Mononuclear cell (primary cell): Measurements from ENCODE around the gene PHF20. TPM values are rescaled to one million over a fixed set of nuclear protein-coding genes. Genes with fewer than 3 reads are reported as not detected.
"Not testable (repeated sequence)": the region's sequence is repeated elsewhere in the genome, so short reads cannot be mapped to it uniquely, and the experiment has no call there.

Experiments used
- H3K27me3 ChIP-seq: 2 replicates; pipeline ENCODE4 v1.6.0; 2011; ENCODE audit warnings: low read length, control low read depth; ENCODE audit not compliant: insufficient read depth
- H3K4me1 ChIP-seq: 2 replicates; pipeline ENCODE4 v1.5.1; 2011; ENCODE audit warnings: mild to moderate bottlenecking, low read length, control low read depth; ENCODE audit not compliant: insufficient read depth
- H3K4me3 ChIP-seq: 2 replicates; pipeline ENCODE4 v1.5.1; 2011; ENCODE audit warnings: mild to moderate bottlenecking, low read length, moderate library complexity
- H3K9me3 ChIP-seq: 2 replicates; pipeline ENCODE4 v1.5.1; 2011; ENCODE audit warnings: low read depth, mild to moderate bottlenecking, control low read depth, low read length
- total RNA-seq: library from RNA; depleted of rRNA; stranded (reverse); fragments of >200 nt; gene quantifications from one replicate; pipeline ENCODE4 v1.2.3, GENCODE V29; 2012

Gene PHF20
- 103 TPM for total RNA-seq

DNA sequence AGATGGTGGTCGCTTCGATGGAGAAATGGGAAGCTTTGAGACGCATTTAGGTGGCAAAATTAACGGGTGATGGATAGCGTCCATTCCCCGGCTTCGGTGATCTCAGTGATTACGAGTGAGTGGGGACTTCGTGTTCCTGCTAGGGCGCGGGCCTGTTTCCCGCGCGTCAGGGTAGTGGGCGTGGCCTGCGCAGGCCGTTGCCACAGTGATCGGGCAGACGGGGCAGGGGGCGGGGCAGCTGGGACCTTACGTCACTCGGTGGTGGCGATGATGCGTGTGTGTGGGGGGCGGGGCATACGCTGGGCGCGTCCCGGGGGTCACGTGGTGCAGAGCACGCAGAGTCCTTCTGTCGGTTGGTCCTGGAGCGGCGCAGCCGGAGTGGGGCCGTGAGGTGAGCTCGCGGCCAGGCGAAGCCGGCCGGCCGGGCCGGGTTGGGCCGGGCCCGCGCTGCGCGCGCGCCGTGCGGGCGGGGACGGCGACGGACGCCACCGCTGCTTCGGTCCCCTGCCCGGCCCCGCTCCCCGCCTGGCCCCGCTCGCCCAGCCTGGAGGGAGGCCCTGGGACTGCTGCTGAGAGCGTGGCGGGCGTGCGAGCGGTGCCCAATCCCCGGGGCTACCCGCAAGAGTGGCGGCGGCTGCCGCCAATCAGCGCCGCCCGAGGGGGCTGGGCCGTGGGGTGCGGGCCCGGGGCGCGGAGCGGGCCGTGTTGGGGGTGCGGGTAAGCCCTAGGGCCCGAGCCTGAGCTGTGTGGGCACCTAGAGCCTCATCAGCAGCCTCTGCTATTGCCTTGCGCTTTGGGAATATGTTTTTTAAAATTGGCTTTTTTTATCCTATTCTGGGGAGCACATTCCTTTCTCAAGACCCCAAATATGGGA lies at the start of gene PHF20:
PHF20 (plus strand) TSS at position 327 of the 874 bp plus-strand sequence. CDS start 29,508 bp downstream, outside the sequence.
- H3K27me3 ChIP-seq = no peaks in the 10 kb centered on the region
- H3K4me3 ChIP-seq = peak within 1 kb of the TSS; percentile 78
- peaks cover 91% of the 10 kb centered on the region for H3K4me1 ChIP-seq
- H3K9me3 ChIP-seq = no peaks in the 10 kb centered on the region

GRCh38 chr20:35723275-35723639 lies 48.6 kb upstream of the PHF20 start:
- H3K9me3 ChIP-seq, H3K27me3 ChIP-seq, H3K4me3 ChIP-seq: not testable (repeated sequence)
- H3K4me1 ChIP-seq = peaks cover 22% of the 10 kb centered on the region

DNA sequence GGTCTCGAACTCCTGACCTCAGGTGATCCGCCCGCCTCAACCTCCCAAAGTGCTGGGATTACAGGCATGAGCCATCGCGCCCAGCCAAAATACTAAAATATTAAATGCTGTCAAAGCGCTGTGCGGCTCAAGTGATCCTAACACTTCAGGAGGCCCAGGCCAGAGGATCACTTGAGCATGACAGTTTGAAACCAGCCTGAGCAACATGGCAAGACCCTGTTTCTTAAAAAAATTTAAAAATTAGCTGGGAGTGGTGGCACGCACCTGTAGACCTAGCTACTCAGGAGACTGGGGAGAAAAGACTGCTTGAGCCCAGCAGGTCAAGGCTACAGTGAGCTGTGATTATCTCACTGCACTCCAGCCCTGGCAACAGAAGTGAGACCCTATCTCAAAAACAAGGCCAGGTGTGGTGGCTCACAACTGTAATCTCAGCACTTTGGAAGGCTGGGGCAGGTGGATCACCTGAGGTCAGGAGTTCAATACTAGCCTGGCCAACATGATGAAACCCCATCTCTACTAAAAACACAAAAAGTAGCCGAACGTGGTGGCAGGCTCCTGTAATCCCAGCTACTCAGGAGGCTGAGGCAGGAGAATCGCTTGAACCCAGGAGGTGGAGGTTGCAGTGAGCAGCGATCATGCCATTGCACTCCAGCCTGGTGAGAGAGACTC lies 48.0 kb upstream of the PHF20 start:
- H3K27me3 ChIP-seq, H3K9me3 ChIP-seq, H3K4me3 ChIP-seq: not testable (repeated sequence)
- peaks cover 22% of the 10 kb centered on the region for H3K4me1 ChIP-seq

DNA sequence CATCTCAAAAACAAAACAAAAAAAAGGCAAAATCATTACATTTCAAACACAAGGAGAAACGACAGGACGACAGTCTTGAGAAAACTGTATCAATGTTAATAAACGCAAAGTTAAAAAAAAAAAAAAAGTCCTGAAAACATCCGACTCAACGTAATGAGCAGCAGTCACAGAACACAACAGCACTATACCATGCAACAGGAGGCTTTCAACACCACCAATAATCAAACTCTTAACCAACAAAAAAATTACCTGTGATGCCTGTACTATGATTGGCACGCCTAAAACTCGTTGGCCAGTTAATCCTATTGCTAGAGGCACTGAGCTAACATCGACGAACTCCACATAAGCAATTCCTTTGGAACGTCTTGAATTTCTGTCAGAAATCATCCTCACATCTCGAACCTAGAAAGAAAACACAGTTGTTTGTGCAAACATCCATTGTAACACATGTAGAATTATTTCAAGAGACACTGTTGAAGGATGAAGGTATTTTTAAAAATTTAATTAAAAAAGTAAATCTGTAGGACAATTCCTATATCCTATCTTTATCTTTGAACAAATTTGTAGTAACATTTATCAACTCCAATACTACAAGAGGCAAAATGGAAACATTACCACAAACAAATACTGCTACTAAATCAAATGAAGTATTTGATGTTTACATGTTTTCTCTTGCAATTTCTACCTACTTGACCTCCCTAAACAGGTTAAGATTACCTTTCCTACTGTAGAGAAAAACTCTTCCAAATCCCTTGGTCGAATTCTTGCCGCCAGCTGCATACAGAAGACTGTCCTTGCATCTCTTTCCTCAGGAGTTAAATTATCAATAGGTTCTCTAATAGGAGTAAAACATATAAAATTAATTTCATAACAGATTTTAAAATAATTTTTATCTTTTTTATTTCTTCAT lies 47.2 kb upstream of the PHF20 start:
- peaks cover 21% of the 10 kb centered on the region for H3K4me1 ChIP-seq

GRCh38 chr20:35726842-35727711 lies 44.7 kb upstream of the PHF20 start:
- Histone ChIP-seq H3K4me1 (peaks cover 19% of the 10 kb centered on the region), H3K9me3 (no peaks in the 10 kb centered on the region), H3K27me3 (no peaks in the 10 kb centered on the region), H3K4me3 (no peak overlapping the region)

More for the DNA sequence above, 47.2 kb upstream of the PHF20 start:
- no peaks in the 10 kb centered on the region for H3K9me3 ChIP-seq
- H3K4me3 ChIP-seq = no peak overlapping the region
- H3K27me3 ChIP-seq = no peaks in the 10 kb centered on the region

DNA sequence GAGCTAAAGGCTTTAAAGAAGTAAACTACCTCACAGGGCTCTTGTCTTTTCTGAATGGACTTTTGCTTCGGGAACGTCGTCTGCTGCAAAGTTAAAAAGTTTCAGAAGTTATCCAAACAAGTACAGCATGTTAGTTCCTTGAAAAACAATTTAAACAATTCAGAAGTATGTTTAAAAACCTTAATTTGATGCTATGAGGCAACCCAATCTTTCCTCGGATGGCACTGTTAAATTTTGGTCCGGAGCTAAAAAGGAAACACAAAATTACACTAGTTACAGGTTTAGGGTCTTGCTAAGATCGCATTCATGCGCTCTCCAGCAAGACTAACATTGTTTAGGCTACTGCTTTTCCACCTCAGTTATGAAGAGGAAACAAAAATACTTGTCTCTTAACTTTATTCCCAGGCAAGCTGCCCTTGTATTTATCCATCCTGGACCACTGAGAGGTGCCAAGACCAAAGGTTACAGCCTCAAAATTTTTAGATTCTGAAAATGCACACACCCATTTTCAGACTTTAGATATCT lies 42.5 kb upstream of the PHF20 start:
- Histone ChIP-seq H3K4me3 (no peak overlapping the region), H3K27me3 (no peaks in the 10 kb centered on the region), H3K4me1 (peaks cover 26% of the 10 kb centered on the region), H3K9me3 (no peaks in the 10 kb centered on the region)

GRCh38 chr20:35729836-35730582 lies 41.8 kb upstream of the PHF20 start:
- H3K4me3 ChIP-seq = no peak overlapping the region
- H3K27me3 ChIP-seq = no peaks in the 10 kb centered on the region
- H3K4me1 ChIP-seq = peaks cover 32% of the 10 kb centered on the region
- no peaks in the 10 kb centered on the region for H3K9me3 ChIP-seq

DNA sequence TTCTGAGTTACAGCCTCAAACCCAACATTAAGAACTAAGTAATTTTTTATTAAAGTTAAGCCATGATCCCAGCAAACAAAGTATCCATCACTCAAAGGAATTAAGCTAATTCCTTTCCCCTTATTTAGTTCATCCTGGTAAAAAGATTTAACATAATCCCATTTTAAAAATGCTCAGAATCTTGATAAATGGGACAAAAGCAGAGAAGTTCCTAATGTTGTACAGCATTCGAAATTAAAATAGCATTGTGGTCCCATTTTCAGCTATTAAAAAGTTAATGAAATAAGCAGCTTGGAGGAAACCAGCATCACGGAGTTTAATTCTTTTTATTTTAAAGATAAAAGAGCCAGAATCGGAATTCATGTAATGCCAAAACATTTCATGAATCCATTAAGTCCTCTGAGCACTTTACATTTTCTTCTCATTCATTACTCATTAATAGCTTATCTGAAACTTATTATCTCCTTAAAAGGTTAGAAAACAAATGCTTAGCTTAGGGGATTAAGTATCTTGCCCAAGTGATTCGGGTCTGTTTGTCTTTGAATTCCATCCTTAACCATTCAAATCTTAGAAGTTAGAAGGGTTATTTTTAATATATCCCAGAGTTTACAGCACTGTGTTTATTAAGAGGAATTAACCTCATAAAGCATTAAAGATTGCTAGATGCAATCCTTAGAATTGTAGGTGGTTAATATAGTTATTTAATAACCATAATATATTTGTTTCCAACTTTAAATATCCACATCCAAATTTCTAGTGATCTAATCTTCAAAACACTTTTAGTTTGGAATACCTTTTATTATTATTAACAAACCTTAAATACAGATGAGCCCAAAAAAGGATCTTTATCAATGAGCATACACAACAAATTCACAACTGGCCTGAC lies 41.0 kb upstream of the PHF20 start:
- Histone ChIP-seq H3K9me3 (no peaks in the 10 kb centered on the region), H3K27me3 (no peaks in the 10 kb centered on the region), H3K4me1 (peaks cover 33% of the 10 kb centered on the region), H3K4me3 (no peak overlapping the region)

DNA sequence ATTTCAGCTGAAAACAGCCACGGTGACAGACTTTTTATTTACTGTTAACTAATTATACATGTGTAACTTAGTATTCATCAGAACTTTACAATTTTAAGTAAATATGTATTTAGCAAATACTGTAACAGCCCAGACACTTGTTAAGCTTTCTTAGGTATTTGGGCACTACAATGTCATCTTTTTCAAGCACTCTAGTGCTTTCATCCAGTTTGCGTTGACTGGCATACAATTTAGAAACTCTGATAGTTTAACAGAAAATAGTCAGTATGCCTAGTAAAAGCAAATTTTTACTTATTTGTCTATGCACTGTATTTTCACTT lies 40.4 kb upstream of the PHF20 start:
- Histone ChIP-seq H3K4me3 (no peak overlapping the region), H3K9me3 (no peaks in the 10 kb centered on the region), H3K27me3 (no peaks in the 10 kb centered on the region), H3K4me1 (peaks cover 38% of the 10 kb centered on the region)

DNA sequence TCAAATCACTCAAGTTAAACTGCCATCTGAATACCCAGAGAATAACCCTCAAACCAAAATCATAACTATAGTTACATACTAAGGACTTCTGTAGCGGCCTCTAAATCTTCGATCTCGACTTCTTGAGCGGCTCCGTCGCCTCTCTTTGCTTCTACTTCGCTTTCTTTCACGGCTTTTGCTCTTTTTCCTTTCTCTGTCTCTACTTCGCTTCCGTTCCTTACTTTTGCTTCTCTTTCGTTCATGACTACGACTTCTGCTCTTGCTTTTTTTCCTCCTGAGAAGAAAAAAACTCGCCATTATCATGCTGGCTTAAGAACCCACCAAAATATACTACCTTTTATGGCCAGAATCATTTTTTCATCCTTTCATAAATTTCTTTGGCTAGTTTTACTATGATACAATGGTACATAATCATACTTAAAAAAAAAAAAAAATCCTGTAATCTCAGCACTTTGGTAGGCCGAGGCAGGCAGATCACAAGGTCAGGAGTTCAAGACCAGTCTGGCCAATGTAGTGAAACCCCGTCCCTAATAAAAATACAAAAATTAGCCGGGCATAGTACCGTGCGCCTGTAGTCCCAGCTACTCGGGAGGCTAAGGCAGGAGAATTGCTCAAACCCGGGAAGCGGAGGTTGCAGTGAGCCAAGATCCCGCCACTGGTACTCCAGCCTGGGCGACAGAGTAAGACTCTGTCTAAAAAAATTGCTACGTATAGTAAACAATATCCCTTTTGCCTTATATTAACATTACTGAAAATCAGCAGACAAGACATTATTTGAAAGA lies 39.8 kb upstream of the PHF20 start:
- Histone ChIP-seq H3K4me1 (peaks cover 37% of the 10 kb centered on the region), H3K9me3 (no peaks in the 10 kb centered on the region), H3K27me3 (no peaks in the 10 kb centered on the region), H3K4me3 (no peak overlapping the region)

GRCh38 chr20:35732644-35732982 lies 39.2 kb upstream of the PHF20 start:
- no peaks in the 10 kb centered on the region for H3K27me3 ChIP-seq
- H3K4me3 ChIP-seq = no peak overlapping the region
- no peaks in the 10 kb centered on the region for H3K9me3 ChIP-seq
- peaks cover 39% of the 10 kb centered on the region for H3K4me1 ChIP-seq

DNA sequence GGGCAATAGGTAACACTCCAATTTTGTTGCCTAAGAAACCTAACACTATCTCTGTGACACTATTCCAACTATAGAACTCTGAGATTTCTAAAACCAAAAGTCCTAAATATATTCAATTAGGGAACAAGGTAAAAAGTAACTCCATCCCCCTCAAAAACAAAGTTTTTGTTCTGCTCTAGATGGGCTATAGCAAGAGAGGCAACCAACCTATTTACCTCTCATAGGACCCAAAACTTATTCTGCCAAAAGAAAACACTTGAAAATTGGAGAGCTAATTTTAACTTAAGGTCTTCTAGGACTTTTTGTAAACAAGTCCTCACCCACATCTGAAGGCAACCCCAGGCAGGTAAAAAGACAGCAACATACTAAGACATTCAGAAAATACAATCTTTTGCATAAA lies 37.4 kb upstream of the PHF20 start:
- Histone ChIP-seq H3K4me3 (no peak overlapping the region), H3K4me1 (peaks cover 56% of the 10 kb centered on the region), H3K9me3 (no peaks in the 10 kb centered on the region), H3K27me3 (no peaks in the 10 kb centered on the region)
